ENCODE measurements around the gene STIMATE.

The STIMATE gene

DNA sequence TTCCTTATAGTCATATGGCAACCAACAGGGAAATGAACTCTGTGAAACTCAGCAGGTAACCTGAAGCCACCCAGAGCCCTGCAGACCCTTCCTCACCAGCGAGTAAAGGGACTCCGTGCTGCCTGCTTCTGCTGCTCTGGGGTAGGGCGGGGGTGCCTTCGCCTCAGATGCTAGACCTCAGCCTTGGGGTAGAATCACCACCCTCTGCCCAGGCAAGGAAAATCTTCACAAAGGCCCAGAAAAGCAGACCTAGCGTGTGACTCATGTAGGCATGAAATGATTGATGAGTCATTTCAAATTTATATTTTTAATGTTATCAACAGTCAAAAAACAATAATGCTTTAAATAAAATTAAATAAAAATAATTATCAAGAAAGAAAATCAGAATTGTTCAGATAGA is 6.6 kb downstream of the STIMATE start:
- TF ChIP-seq, protein P1, sequence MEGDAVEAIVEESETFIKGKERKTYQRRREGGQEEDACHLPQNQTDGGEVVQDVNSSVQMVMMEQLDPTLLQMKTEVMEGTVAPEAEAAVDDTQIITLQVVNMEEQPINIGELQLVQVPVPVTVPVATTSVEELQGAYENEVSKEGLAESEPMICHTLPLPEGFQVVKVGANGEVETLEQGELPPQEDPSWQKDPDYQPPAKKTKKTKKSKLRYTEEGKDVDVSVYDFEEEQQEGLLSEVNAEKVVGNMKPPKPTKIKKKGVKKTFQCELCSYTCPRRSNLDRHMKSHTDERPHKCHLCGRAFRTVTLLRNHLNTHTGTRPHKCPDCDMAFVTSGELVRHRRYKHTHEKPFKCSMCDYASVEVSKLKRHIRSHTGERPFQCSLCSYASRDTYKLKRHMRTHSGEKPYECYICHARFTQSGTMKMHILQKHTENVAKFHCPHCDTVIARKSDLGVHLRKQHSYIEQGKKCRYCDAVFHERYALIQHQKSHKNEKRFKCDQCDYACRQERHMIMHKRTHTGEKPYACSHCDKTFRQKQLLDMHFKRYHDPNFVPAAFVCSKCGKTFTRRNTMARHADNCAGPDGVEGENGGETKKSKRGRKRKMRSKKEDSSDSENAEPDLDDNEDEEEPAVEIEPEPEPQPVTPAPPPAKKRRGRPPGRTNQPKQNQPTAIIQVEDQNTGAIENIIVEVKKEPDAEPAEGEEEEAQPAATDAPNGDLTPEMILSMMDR (IDR thresholded peaks at IDR 0.05; ENCODE audit: borderline replicate concordance, insufficient read depth, low read depth, low read length) = no peak
- no peak overlapping the region for H3K4me3 ChIP-seq (ENCODE audit: low read depth, low read length)

DNA sequence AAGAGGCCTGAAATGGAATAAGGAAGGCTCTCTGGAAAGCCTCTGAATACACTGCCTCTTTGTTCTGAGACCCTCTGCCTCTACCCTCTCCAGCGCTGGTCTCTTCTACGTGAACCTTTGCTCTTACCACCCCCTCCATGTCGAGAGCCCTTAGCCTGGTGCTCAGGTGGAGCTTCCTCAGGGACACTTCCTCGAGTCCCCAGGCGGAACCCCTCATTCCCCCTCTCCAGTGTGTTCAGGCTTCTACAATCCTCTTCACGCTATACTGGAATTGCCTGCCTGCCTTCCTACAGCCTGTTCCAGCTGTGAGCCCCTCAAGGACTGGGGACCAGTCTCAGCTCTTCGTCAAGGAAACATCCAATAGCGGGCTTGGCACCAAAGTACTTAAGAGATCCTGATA is 7.4 kb downstream of the STIMATE start:
- TF ChIP-seq, protein P1 (IDR thresholded peaks at IDR 0.05; ENCODE audit: borderline replicate concordance, insufficient read depth, low read depth, low read length) = no peak
- H3K4me3 ChIP-seq (ENCODE audit: low read depth, low read length) = no peak overlapping the region

DNA sequence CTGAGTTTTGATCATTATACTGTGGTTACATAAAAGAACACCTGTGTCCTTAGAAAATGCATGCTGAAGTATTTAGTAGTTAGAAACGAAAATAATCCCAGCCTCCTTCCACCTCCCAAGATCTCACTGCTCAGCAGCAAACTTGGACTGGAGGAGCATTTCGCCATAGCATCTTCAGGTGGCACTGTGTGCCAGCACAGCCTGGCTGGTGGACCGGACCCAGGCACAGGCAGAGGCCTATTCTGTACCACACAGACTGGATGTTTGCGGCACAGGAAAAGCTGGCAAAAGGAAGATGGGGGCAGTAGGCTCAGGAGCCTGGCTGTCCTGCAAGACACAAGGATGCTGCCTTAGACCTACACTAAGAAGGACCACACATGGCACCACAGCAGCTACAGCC is 10.2 kb downstream of the STIMATE start:
- TF ChIP-seq, protein P1 (IDR thresholded peaks at IDR 0.05; ENCODE audit: borderline replicate concordance, insufficient read depth, low read depth, low read length) = no peak
- no peak overlapping the region for H3K4me3 ChIP-seq (ENCODE audit: low read depth, low read length)

DNA sequence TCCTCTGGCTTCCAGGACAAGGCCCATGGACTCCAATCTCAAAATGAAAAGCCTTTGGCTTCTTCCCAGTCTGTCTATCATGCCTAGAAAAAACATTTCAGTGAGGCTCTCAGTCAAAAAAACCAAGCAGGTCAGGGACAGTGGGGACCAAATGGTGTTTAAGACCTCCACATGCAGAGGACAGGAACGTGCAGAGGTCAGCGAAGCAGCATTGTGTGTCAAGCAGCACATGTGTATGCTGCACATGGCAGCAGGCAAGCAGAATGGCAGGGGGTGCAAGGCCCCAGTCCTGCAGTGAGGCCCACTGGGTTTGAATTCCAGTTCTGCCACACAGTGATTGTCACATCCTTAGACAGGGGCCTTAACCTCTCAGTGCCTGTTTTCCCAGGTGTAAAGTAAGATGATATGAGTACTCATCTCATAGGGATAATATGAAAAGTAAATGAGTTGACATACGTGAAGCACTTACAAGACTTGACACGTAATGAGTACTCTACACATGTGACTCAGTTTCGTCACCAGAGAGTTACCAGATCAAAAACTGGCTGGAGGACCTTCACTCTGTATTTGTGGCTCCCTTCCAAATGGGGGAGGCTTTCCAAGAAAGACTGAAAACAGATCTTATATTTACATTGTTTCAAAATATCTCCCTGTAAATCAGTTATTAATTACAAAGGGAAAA is 11.2 kb downstream of the STIMATE start:
- H3K4me3 ChIP-seq (ENCODE audit: low read depth, low read length) = no peak overlapping the region
- TF ChIP-seq, protein P1 (IDR thresholded peaks at IDR 0.05; ENCODE audit: borderline replicate concordance, insufficient read depth, low read depth, low read length) = no peak

DNA sequence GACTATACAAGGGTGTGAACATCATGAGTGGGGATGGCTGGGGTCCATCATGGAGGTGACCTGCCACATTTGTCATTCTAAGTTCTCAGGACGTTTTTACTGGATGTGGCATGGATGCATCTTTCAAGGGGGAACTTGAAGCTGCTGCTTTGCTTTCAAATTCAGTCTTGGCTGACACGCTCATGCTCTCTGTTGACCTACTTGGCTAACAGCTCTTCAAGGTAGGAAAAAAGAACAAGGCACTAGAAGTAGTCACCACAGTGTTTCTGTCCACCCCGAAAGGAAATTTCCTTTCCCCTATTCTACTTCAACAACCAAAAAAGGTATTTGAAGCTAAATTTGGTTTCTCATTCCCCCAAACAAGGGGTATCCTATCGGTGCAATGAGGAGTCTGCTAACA is 15.0 kb downstream of the STIMATE start:
- no peak overlapping the region for H3K4me3 ChIP-seq (ENCODE audit: low read depth, low read length)
- TF ChIP-seq, protein P1 (IDR thresholded peaks at IDR 0.05; ENCODE audit: borderline replicate concordance, insufficient read depth, low read depth, low read length) = no peak

DNA sequence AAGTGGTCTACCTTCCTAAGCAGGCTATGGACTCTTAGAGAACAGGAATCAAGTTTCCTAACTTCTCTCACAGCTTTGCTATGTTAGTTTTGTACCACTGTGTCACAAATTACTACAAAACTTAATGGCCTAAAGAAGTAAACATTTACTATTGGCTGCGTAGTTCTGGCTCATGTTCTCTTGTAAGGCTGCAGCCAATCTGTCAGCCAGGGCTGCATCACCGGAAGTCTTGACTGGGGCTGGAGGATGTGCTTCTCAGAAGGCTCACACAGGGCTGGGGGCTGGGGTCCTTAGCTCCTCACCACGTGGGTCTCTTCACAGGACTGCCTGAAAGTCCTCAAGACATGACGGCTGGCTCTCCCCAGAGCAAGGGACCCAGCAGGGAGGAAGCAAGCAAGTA is 15.5 kb downstream of the STIMATE start:
- H3K4me3 ChIP-seq (ENCODE audit: low read depth, low read length) = no peak overlapping the region
- TF ChIP-seq, protein P1 (IDR thresholded peaks at IDR 0.05; ENCODE audit: borderline replicate concordance, insufficient read depth, low read depth, low read length) = no peak

DNA sequence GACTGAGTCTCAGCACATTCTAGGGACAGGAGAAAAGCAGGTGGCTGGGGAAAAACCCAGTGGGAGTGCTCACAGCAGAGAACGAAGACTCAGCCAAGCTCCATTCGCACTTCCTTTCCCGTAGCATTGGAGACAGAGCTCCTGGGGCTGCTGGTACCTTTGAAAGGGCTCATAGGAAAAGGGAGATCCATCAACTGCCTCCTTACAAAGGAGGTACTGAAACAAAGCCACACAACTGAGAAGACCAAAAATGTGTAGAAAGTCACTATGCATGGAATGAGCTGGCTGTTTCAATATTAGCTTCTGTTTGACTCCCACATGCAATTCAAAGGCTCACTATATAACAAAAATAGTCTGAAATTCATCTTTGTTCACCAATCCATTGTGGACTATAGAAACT is 16.9 kb downstream of the STIMATE start:
- TF ChIP-seq, protein P1 (IDR thresholded peaks at IDR 0.05; ENCODE audit: borderline replicate concordance, insufficient read depth, low read depth, low read length) = no peak
- H3K4me3 ChIP-seq (ENCODE audit: low read depth, low read length) = no peak overlapping the region

Measured in GM12875 (cell line).